AG20443 (cell line): ENCODE data around the gene PROM2.

Experiments
- DNase-seq: peaks from one replicate; pipeline ENCODE4 v3.0.0; 2012; ENCODE audit warnings: low spot score, mixed read lengths

The PROM2 gene

GRCh38 chr2:95320986-95321767 is 46.9 kb downstream of the PROM2 start:
- DNase-seq, result peak; percentile 75

DNA sequence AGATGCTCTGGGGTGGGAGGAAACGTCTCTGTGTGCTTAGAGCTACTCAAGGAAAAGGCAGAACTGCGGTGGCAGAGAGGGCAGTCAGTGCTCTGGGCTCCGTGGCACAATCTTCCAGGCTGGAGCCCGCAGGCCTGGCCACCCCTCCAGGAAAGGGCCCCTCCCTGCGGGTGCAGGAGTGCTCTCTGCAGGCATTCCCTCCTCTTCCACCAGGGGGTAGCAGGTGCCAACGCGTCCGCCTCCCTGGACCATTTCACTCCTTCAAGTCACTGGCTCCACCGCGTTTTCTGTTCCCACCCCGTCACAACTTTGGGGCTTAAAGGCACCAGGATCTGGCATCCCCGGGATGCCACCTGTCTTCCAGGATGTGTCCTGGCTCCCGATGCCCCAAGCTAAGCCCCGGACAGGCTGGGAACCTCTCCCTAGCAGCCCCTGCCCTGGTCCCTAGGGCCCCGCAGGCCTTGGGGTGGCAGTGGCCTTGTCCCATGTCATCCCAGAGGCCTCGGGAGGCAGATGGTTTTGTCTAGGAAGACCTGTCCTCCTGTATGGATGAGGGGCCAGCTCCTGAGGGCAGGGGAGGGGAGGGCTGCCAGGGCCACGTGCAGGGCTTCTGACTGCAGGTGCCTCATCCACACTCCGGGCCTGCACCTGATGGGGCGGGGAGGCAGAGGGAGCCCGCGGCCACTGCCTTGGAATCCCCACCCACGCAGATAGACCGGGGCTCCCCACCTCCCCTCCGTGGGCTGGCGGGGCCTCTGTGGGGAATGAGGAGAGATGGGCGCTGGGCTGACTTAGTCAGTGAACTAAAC is 49.3 kb downstream of the PROM2 start:
- DNase-seq, result no peak

- no peak for DNase-seq
Measured at GRCh38 chr2:95325026-95325425, 50.8 kb downstream of the PROM2 start.

GRCh38 chr2:95325590-95326432 is 51.6 kb downstream of the PROM2 start:
- DNase-seq, result no peak

- no peak for DNase-seq
Measured at GRCh38 chr2:95326433-95327140, 52.3 kb downstream of the PROM2 start.

DNA sequence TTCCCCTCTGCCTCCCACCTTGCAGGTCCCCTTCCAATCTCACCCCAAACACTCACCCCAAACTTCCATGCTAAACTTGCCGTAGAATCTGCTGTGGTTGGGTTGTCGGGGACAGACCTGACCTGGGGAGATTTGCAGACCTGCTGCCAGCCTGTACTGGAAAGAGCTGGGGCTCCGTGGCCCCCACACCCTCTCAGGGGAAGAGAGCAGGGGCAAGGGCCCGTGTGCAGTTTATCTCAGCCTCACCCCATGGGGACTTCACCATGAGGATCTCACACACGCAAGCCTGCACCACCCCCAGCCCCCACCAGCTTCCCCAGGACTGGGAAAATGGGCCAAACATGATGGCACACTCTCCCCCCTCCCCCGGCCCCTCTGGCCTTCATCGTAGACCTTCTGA is 53.6 kb downstream of the PROM2 start:
- DNase-seq, result no peak

- peak; percentile 71 for DNase-seq
Measured at GRCh38 chr2:95328358-95329125, 54.3 kb downstream of the PROM2 start.

- DNase-seq, result no peak
Measured at GRCh38 chr2:95329401-95329800, 55.2 kb downstream of the PROM2 start.

DNA sequence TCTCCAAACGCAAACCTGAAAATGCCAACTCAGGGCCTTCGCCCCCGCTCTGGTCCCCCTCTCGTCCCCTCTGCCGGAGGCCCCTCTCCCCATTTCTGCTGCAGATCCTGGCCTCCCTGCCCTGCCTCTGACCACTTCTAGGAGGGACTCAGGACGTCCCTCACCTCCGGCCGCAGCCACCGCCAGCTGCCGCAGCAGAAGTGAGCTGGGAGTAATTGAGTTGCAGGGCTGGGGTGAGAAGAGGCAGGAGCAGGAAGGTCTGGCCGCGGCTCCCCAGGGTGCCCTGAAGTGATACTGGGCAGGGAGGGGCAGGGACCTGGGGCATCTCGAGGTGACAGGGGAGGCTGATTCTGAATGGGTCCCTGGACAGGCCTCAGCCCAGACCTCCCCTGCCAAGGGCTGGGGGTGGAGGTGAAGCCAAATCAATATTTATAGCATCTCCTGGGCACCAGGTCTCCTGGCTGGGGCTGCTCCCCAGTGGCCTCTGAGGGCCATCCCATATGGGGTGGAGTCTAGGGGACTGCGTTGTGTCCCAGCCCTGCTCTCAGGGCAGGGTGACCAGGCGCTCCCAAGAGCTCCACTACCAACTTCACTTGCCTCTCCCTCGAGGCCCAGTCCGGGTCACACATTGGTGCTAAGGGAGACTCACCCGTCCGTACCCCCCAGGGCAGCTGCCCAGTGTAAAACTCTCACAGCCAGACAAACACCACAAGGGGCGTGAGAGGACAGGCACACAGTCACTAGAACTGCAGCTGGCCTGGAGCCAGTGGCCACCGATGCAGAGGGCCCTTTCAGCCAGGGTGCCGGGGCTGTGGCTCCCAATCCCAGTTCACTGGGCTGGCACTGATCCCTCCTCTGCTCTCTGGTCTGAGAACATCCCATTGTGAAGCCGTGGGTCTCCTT is 55.9 kb downstream of the PROM2 start:
- no peak for DNase-seq

GRCh38 chr2:95330794-95331338 is 56.6 kb downstream of the PROM2 start:
- DNase-seq, result no peak

GRCh38 chr2:95331606-95332005 is 57.4 kb downstream of the PROM2 start:
- no peak for DNase-seq

DNA sequence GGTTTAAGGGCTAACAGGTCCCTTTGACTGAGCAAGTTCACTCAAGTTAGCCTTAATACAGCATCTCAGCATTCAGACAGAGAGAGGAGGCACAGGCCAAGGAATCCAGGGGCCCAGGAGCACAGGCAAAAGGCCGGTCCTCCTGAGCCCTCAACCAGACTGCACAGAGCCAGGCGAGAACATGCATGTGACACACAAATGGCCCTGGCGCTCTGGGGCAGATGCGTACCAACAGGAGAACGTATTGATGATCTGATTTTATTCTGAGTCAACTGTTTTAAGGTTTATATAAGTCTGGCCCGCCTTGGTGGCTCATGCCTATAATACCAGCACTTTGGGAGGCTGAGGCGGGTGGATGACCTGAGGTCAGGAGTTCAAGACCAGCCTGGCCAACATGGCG is 57.8 kb downstream of the PROM2 start:
- DNase-seq, result no peak

- no peak for DNase-seq
Measured at GRCh38 chr2:95333056-95333455, 58.8 kb downstream of the PROM2 start.

GRCh38 chr2:95333888-95334338 is 59.7 kb downstream of the PROM2 start:
- DNase-seq, result peak; percentile 87

DNA sequence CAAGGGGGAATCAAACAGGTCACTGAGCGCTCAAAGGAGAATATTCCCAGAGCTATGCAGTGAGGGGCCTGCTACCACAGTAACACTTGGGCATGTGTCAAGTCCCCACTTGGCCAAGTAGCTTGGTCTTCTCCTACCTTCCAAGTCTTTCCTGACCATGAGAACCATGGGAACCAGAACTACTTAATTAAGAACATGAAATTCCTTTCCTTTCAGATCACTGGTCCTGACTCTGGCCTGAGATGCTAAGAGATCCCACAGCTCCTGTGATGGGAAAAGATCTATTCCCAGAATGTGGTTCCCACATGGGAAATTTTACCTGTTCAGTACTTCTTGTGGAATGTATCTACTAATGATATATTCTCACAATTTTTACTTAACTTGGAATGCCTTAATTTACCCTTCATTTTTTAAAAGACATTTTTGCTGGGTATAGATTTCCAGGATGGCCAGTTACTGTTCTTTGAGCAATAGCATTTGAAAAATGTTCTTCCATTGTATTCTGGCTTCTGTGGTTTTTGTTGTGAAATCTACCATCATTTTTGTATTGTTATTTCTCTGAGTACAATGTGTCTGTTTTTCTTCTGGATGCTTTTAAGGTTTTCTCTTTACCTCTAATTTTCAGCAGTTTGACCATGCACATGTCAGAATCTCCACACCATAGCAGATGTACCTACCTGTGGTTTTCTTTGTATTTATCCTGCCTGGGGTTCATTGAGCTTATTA is 60.8 kb downstream of the PROM2 start:
- peak; percentile 56 for DNase-seq

DNA sequence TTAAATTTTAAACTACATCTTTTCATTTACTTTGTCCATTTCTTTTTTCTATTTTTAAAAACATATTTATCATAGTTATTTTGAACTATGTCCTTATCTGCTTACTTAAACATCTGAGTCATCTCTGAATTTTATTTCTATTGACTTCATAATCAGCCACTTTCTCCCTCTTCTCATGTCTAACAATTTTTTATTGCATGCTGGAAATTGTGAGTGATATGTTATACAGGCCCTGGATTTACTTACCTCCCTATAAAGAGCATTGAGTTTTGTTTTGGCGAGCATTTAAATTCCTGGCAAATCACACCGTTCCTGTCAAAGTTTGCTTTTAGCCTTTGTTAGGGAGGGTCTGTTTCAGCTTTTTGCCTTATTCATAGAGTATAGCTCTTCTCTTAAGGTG is 62.2 kb downstream of the PROM2 start:
- DNase-seq, result no peak

- DNase-seq, result no peak
Measured at GRCh38 chr2:95337829-95338228, 63.6 kb downstream of the PROM2 start.
